RKO (cell line): ENCODE measurements around the gene PRIMA1.
A peak's percentile ranks its signal among the peaks of the same experiment; 100 is the strongest.

Experiments used
- DNase-seq: peaks from one replicate; pipeline ENCODE4 v3.0.0-alpha.2; 2016; ENCODE audit warnings: low spot score

PRIMA1 gene

DNA sequence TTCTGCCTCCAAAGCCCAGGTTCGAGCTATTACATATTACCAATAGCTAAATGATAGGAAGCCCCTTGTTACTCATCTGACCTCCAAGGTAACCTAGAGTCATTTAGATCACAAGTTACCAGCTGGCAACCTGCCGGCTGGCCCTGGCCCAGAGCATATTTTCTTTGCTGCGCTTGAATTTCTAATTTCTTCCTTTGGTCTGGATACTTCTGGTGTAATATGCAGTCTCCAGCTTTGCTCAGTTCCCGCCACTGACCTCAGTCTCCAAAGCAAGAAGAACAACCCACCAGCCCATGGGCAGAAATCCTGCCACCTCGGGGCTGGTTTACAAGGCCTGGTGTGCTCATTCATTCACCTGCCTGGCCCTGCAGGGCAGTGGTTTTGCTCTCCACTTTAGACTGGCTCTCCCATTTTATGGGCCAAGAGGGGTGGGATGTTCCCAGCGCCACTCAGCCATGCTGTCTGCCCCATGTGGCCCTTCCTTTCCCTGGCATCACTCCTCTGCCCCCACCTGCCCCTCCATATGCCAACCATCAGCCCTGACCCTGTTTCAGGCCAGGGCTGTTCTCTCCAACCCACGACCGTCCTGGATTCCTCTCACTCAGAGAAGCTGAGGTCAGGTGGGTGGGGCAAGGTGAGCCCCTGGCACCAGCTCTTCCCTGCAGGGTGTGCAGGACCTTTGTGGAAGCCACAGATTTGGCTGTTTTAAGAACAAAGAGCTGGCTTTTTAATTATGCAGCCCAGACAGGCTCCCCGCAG, 76.0 kb downstream of the PRIMA1 start:
- no peak for DNase-seq

DNA sequence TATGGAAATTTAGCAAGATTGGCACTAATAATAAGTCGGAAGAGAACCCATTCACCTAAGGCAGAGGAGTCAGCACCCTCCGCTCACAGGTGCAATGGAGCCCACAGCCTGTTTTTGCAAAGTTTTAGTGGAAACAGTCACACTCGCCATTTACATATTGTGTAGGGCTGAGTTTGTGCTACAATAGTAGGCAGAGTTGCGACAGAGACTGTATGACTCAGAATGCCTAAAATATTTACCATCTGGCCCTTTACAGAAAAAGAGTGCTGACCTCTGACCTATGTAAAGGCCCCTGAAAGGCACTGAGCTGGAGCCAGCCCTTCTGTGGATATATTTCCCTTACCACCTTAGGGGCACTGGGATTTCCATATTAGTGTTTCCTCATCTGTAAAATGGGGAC, 79.0 kb downstream of the PRIMA1 start:
- DNase-seq = no peak

DNA sequence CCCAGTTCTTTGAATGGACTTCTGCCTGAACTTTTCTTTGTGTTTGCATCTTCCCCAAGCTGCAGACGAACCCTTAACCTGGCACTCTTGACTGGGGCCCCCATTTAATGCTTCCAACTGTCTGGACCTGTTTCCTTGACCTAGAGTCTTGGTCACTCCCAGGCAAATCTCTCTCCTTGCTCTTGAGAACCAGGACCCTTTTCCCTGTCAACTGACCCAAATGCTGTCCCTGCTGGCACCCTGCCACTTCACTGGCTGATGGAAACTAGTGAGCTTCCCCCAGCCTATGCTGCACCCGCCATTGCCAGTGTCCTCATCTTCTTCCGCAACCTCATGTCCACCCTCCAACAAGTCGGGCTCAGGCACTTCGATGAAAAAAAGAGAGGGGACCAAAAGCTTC, 79.5 kb downstream of the PRIMA1 start:
- no peak for DNase-seq

DNA sequence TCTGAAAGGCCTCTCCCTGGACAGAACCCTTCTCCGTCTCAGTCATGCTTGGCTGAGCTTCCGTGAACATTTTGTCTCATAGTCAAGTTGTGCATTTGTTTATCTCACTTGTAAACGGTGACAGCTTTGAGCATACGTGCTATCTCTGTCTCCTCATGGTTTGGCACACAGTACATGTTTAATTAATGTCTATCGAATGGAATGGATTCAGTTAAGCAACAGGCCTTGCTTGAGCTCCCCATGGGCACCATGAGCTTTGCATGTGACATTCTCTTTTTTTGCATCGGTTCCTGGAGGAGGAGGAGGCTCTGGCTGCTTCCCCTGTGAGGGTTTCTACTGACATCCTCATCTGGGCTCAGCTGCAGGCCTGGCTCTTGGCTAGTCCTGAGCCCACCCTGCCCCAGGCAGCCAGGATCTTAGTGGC, 80.0 kb downstream of the PRIMA1 start:
- DNase-seq = no peak

DNA sequence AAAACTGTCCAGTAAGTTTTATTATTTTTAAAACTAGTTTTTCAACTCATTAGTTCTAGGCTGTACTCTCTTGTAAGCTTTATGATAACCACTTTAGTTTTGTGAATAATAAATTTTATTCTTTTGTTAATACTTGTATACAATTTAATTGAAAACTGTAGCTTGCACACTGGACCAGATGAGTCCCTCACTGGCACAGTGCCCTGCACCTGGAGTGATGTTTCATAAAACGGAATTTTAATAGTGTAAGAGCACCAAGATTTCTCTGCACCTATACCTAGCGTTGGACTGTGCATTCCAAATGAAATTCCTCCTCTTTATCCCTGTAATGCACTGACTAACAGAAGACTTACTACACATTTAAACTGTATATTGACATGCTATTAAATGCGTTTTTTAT, 80.8 kb downstream of the PRIMA1 start:
- DNase-seq = no peak

DNA sequence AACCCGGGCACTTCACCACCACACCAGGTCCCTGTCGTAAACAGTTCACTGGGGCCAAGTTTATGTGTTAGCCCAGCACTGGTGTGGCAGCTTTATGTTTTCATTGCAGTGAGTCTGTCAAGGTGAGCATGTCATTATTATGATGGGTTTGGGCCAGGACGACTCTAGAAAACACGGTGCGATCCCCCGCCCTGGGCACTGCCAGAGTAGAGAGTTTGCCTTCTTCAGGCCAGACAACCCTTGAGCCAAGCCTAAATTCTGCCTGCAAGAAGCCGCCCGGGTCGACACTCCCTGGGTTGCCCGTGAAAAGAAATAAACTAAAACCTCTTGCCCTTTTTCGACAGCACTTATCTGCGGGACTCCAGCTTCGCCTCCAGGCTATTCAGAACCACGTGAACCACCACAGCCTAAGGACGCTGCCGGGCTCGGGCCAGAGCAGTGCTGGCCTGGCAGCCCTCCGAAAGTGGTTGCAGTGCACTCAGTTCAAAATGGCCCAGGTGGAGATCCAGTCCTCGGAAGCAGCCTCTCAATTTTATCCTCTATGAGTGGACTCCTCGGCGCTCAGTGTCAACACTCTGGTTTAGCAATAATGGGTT, 81.8 kb downstream of the PRIMA1 start:
- DNase-seq = no peak

DNA sequence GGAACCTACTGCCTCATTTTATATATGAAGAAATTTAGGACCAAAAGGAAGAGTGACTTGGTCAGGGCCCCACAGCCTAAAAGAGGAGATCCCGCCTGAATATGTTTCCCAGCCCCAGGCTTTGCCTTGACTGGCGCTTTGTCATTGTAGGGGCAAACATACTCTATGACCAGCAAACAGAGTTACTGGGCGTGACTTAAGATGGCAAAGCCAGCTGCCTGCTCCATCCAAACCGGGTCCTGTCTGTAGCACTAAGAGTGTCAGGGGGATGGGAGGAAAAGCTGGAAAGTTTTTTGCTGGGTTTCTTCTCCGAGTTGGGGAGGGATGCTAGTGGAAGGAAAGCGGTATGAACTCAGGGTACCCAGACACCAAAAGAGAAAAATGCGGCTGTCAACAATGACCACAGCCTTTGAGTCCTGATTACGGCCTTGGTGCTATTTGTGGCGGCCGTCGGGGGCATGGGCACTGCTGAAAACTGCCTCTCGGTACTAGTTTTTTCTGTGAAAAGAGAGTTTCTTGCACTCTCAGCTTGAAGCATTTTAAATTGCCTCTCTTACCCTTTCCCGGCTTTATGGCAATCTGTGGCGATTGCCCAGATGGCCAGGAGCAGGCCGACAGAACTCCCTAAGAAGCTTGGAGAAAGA, 82.7 kb downstream of the PRIMA1 start:
- no peak for DNase-seq

DNA sequence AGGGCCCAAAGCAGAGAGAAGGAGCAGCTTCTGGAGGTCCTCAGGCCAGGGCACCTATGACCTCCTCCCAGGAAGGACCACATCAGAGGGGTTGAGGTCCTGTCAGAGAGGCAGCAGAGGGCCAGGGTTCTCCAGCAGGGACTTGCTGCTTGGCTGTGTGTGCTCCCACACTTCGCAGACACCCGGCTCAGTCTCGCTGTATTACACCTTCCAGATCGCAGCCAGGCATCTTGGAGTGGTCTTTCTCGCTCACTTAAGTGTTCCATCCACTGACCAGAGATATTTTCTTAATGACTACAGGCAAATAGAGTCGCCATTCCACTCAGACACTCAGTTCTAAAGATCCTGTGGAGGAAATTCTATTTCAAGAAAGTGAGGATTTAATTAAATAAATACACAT, 84.3 kb downstream of the PRIMA1 start:
- DNase-seq = no peak

DNA sequence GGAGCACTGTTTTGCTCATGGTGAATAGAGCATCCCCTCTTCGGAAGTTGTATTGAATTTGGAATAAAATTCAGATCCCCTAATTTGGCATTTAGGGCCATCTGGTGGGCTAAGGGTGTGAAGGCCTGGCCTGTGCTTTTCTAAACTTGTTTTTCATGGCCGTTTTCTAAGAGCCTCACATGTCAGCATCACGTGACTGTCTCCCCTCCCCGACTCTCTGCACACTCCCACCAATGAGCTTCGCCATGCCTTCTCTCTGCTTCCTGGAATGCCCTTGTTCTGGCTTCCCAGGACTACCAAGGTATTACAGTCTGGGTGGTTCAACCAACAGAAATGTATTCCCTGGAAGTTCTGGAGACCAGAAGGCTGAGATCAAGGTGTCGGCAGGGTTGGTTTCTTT, 85.3 kb downstream of the PRIMA1 start:
- no peak for DNase-seq

DNA sequence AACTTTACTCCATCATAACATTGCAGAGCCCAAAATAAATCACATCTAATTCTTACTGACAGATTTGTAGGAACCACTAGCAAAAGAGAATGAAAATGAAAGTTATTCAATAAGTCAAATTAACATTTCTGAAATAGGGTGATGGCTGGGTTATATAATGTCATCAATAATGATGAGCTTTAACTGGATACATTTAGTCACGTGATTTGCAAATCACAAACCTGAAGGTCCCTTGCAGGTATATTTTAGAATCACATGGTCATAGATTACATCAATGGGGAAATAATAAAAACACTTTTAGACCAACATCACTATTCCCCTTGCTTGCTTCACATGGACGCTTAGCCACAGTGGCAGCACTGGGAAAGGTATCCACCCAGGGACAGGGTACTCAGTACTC, 86.7 kb downstream of the PRIMA1 start:
- DNase-seq = no peak

DNA sequence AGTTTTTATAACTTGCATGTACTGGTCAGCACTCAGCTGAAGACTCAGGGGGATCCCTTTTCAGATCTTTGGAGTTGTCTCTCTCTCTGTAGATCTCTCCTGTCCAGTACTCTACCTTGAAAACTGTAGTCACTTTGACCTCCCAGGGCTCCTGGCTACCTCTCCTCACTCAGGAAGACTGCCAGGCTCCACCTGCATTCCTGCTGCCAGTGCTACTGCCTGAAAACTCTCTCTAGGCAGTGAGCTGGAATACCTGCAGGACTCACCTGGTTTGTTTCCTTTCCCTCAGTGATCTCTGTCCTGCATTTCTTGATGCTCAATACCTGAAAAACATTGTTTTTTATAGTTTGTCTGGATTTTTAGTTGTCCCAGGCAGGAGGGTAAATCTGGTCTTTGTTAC, 87.4 kb downstream of the PRIMA1 start:
- DNase-seq = no peak

DNA sequence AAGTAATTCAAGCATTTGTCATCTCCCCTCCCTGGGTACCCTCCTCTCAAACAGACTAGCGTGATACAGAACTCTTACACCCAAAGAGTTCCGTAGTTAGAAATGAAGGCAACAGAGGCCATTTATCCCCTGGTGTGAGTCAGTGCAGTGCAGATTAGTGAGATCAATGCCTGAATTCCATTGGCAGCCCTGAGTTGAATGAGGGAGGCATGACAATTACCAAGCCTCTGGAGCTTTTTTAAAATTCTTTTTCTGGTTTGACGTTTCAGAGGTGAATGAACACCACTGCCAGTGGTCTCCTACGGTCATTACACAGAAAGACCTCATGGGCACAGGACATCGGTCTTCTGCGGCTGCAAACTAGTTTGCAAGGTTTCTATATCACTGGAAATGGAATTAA, 94.4 kb downstream of the PRIMA1 start:
- no peak for DNase-seq

DNA sequence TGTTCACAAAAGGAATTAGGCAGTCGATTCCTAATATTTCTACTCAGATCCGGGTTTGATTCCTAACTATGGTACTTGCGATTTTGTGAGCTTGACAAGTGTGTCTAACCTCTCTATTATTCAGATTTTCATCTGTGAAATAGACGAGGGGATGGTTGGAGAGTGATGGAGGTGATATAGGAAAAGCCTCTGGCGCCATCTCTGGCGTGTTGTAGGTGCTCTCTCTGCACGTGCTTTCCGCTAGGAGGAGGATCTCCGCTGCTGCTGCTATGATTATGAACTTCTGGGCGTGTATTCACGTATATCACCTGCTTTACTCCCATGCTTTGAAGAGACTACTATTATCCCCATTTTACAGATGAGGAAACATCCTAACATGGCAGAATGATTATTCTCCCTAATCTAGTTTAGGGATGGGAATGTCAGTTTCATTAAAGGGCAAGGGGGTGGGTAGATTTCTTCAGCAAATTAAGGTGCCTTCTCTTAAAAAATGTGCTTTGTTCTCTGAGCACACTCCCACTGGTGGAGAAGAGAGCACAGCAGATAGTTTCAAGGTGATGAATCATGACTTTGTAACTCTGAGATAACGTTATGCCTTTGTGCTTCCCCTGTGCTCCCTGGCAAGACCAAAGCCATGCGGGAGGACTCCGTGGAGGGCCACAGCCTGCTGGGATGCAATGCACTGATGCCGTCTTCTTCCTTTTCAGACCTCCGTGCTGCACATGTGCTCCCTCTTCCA, 97.1 kb downstream of the PRIMA1 start:
- no peak for DNase-seq

DNA sequence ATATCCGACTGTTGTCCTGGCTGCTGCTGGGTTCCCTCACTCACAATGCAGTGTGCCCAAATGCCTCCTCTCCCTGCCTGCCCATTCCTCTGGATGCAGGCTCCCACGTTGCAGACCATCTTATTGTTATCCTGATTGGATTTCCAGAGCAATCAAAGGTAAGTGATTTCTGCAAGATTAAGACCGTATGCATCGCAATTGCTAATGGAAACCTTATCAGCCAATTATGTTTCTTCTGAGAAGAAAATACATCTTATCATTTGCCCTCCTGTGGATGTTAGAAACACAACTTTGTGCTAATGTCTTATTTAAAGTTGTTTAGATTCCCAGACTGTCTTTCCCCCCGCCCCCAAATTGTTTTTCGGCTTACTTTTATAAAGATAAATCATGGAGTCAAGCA, 98.1 kb downstream of the PRIMA1 start:
- no peak for DNase-seq

DNA sequence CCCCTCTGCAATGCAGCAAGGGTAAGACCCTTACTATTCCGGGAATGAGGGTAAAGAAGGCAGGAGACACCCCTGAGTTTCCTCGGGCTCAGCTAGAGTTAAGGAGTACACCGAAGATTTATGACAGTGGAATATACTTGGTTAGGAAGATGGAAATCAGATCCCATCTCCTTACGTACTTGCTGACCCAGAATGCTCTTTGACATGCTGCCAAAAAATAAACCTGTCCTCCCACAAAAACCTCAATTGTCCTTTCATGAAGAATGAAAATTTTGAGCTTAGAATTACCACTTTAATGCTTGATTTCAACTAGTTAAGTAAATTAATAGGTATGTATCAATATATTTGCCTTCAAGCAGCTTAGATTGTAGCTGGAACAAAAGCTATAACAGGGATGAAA, 99.5 kb downstream of the PRIMA1 start:
- no peak for DNase-seq

DNA sequence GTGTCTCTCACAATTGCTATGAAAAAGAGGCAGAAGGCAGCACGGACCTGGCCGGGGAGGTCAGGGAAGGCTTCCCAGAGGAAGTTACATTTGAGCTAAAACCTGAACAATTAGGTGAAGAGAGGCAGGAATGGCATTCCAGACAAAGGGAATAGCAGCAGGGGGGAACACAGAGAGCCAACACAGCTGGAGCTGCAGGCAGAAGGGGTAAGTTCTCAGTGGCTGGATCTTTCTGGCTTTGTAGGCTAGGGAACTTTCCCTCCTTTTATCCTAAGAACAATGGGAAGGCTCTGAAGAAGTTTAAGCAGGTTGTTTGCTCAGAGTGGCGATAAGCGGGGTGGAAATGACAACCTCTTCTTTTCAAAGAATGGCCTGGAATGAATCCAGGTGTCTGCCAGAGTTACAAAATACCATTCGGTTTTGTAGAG, 100.0 kb downstream of the PRIMA1 start:
- DNase-seq = no peak

DNA sequence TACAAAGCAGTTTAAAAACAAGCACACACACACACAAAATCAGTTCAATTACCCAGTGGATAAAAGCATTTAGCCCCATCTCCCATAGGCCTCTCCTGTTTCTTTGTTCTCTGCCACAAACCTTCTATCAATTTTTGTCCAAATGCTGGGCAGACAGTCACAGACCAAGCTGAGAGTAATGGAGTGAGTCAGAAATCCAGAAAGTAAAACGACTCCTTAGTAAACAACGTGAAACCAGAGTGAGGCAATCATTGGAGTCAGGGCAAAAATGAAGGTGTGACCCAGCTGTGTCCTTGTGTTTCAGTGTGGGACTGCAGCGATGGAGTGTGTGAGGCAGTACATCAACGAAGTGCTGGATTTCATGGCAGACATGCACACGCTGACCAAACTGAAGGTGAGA, 102.0 kb downstream of the PRIMA1 start:
- peak; percentile 3 for DNase-seq

DNA sequence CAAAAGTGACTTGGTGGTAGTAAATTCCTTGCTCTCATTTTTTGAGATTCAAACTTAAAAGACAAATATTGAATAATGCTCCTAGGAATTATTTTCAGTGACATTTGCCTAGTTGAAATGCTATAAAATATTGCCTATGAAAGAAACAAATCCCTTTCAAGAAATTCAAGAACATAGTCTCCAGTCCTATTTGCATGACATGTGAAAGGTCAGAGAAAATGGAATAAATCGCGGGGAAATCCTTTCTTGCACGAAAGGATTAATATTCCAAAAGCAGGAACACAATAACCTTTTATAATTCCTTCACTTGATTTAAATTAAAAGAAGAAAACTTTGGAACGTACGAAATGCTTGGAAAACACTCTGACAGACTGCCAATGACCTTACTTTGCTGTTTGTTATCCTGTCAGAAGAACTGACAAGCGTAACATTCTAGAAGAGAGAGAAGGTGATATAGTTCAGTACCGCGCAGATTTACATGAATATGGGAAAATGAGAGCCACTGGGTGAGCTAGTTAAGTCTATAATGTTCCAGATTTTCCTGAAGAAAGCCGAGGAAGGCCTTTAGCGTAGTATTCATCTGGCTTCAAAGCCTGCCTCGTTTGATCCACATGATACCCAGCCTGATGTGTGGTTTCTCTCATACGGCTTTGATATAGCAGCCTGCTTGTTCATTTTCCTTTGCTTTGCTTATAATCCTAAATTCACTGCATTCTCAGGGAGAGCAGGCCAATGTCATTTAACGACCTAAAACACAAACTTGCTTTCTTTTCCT, 103.0 kb downstream of the PRIMA1 start:
- DNase-seq = no peak

DNA sequence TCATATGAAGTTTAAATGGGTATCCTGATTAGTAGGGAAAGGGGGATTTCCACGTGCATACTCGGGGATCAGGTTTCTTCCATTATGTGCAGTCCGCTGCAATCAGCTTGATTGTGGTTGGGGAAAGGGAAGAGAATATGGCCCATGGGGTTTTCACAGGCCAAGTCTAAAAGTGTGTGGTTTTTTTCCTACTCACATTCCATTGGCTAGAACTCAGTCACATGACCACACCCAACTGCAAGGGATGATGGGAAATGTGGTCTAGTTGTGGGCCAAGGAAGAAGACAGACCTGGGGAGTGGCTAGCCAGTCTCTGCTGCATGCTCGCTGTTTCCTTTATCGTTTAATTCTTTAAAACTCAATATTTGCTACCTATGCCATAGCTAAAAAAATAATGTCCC, 105.1 kb downstream of the PRIMA1 start:
- no peak for DNase-seq

DNA sequence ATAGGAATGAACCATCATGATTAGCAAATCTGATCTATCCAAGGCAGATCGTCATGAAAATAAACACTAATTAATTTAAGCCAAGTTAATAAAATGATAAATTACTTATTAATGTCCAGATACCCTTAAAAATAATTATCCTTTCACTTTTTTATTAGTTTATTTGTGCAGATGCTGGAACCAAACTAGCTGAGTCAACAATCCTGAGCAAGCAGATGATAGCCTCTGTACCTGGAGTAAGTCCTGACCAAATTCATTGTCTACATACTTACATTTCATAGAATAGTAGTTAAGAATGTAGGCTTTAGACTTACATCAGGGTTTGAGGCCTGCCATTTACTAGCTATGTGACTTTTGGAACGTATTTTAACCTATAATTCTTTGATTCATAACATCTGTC, 105.8 kb downstream of the PRIMA1 start:
- DNase-seq = no peak

DNA sequence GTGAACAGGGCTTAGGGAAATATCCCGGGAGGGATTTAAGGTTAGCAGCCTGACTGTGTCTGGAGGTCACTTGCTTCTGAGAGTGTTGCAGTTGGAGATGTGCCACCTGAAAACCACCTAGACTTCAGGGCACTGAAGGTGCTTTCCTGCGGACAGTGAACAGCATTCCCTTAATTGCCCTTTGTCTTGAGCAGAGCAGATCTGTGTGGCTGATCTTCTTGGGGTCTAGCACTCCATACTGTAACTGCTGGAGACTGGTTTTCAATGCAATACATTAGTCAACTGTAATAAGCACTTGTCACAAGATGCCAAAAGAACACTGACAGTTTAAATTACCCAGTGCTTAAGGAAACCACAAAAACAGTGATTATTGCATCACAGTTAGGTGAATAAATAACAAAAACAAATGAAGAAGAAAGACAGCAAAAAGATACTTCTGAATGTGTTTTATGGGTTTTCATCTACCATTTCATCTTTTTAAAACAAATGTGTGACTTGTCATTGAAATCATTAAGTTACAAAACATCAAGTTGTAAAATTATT, 111.8 kb downstream of the PRIMA1 start:
- no peak for DNase-seq

DNA sequence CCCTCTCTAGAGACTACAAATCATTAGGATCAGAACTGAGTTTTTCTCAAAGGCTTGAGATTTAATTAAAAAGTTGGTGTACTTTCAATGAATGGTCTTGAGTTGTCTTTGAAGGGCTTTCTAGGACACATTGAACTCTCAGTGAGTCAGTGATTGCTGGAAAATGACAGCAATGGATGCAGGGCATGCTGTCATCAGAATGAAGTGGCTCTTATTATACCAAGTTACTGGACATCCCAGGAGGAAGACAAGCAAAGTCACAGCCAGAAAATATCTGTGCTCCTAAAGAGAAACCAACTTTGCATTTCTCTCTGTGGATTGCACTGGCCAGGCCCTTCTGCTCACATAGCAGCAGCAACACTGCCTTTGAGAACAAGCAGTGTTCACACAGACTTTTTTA, 112.6 kb downstream of the PRIMA1 start:
- DNase-seq = no peak
